NOMO-1 treated with DMSO at 0.1 percent for 48 hours (cell line): ENCODE data around the gene HRH2.

Experiments used
- DNase-seq: peaks from one replicate; lab custom pipeline; 2025; ENCODE audit not compliant: unreplicated experiment; lab: John Stamatoyannopoulos, UW

HRH2 gene

DNA sequence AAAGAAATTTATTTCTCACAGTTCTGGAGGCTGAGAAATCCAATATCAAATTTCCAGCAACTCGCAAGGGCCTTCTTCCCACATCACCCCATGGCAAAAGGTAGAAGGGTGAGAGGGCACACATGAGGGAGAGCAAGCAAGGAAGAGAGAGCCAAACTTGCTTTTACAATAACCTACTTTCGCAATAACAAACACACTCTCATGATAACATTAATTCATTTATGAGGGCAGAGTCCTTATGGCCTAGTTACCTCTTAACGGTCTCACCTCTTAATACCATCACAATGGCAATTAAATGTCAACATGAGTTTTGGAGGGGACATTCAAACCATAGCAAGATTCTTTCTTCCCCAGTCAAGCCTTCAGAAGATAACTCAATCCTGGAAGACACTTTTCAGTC lies 11.6 kb upstream of the HRH2 start:
- no peak for DNase-seq

DNA sequence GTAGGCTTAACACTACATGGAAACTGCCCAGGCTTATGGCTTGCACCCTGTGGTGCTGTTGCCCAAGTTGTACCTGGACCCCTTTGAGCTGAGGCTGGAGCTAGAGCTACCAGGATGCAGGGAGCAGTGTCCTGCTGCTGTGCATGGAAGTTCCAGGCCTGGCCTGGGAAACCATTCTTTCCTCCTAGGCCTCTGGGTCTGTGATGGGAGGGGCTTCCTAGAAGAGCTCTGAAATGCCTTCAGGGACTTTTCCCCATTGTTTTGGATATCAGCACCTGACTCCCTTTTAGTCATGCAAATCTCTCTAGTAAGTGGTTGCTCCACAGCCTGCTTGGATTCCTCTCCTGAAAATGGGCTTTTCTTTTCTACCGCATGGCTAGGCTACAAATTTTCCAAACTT lies 7.9 kb upstream of the HRH2 start:
- DNase-seq: no peak

DNA sequence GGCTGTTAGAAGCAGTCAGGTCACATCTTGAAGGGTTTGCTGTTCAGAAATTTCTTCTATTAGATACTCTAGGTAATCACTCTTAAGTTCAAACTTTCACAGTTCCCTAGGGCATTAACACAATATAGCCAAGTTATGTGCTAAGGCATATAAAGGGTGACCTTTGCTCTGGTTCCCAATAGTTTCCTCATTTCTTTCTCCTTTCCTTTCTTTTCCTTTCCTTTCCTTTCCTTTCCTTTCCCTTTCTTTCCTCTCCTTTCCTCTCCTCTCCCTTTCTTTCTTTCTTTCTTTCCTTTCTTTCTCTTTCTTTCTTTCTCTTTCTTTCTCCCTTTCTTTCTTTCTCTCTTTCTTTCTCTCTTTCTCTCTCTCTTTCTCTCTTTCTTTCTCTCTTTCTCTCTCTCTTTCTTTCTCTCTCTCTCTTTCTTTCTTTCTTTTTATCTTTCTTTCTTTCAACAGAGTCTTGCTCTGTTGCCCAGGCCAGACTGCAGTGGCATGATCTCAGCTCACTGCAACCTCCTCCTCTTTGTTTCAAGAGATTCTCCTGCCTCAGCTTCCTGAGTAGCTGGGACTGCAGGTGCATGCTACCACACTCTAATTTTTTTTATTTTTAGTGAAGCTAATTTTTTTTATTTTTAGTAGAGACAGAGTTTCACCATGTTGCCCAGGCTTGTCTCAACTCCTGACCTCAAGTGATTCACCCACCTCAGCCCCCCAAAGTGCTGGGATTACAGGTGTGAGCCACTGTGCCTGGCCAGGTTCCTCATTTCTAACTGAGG lies 7.3 kb upstream of the HRH2 start:
- DNase-seq: peak; percentile 36

DNA sequence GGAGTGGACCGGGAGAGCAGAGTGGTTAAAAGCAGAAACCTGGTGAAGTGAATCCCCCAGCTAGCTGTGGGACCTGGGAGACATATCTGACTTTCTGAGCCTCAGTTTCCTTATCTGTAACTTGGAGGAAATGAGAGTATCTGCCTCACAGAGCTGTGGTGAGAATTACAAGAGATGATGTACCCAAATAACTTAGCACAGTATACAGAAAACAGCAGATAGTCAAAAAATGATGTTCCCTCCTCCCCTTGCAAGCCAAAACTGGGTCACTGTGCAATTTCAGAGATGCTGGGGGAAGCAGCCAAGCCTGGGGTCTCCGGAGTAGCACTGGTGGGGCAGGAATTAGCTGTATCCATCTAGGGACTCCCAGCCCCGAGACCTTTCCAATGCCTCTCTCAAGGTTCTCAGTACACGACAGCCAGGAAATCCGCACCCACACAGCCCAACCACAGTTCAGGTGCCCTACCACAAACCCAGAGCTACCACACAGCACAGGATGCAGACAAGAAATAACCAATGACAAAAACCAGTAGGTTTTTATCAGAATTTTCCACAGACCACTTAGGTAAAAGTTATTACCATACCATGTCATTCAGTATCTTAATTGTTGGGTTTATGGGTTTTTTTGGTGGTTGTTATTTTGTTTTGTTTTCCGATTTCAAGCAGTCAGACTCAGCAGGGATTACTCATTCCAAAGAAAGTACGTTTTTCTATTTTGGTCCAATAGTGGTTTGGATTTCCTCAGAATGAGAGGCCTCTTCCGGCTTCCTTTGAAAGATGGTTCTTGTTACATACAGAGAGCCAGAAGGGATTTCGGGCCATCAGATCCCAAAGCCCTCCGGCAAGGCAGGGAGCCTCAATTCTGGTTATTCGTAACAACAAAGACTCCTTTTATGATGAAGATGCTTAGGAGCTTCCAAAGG lies 4.9 kb upstream of the HRH2 start:
- DNase-seq: peak; percentile 81

DNA sequence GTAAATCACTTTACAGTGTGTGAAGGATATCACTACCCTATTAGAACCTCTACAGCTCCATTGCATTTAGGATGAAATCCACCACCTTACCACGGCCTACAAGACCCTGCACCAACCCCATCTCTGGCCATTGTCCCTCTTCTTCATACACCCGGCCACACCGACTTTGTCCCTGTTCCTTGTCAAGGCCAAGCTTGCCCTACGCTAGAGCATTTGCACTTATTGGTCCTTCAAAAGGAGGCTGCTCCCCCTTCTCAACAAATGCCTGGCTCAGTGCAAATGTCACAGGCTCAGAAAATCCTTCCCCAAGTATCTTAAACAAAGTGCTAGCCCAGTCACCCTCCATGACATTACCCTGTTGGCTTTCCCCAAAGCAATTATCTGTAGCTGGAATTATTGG lies 4.1 kb upstream of the HRH2 start:
- DNase-seq: no peak

- DNase-seq: no peak
These were observed 3.5 kb upstream of the HRH2 start for GRCh38 chr5:175654339-175654738.

DNA sequence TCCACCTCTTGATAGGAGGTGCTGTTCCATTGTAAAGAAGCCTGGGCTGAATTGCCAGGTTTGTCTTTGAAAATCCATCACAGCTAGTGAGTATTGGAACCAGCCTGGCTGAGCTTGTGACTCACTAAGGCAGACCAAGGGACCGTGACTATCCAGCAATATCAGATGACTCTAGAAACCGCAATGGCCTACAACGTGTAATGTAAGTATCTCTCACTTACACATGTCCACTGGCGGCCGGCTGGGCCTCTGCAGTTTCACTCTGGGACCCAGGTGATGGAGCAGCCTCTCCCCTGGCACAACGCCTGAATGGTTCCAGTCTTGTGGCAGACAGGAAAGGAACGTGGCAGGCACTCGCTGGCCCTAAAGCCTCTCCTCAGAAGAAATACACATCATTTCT lies 3.1 kb upstream of the HRH2 start:
- DNase-seq: peak; percentile 50

DNA sequence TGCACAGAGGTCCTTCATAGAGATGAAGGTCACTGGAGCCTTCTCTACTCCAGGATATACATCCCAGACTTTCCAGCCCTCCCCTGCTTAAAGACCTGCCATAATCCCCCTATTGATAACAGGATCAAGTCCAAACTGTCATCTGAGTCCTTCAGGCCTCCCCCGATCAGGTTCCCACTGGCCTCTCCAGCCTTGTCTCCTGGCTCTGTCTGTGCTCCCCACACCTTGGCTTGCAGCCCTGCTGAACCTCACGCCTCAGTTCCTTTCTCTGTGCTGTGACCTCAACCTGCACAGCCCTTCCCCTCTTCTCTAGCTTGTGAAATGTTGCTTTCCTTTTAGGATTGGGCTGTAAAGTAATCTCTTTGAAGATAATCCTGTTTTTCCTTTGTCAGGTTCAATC lies 2.5 kb upstream of the HRH2 start:
- DNase-seq: no peak

DNA sequence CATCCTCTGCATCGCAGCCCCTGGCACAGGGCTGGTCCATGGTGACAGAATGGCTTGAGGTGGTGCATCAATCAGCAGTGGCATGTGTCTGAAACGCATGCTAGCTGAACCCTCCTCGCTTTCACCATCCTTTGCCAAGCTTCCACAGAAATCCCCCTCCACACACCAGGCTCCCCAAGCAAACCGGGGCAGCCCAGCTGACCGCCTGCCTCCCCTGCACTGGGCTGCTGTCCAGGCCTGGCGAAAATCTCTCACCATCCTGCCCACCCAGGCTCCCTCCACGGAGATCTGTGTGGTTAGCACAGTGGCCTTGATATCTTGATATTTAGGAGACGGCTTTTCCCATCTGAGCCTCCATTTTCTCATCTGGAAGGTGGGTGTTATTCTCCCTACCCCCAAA lies 905 bp upstream of the HRH2 start:
- no peak for DNase-seq

- DNase-seq: peak; percentile 14
These were observed 651 bp downstream of the HRH2 start for GRCh38 chr5:175658299-175659145.

- no peak for DNase-seq
These were observed 1.8 kb downstream of the HRH2 start for GRCh38 chr5:175659546-175660253.

- no peak for DNase-seq
These were observed 5.6 kb downstream of the HRH2 start for GRCh38 chr5:175663186-175664184.

DNA sequence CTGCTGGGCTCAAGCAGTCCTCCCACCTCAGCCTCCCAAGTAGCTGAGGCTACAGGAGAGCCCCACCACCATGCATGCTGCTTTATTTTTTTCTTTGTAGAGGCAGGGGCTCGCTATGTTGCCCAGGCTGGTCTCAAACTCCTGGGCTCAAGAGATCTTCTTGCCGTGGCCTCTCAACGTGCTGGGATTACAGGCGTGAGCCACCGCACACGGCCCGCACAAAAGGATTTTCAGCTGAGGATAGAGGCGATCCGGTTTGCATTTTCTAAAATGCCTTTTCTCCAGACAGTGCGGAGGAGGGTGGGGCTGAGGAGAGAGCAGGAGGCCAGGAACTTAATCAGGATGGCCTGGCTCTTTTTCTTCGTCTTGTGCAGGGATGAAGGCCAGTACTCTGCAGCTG lies 6.9 kb downstream of the HRH2 start:
- no peak for DNase-seq

DNA sequence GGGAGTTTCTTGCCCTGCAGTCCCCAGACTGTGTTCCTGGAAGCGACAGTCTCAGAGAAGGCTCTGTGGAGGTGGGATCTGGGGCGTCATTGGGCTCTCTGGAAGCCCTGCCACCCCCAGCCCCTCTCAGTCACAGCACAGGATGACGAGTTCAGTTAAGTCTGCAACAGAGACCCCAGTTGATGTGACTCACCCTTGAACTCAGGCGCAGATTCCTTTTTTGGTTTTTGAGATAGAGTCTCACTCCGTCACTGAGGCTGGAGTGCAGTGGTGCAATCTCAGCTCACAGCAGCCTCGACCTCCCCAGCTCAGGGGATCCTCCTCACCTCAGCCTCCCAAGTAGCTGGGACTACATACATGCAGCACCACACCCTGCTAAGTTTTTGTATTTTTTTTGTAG lies 8.3 kb downstream of the HRH2 start:
- DNase-seq: no peak

DNA sequence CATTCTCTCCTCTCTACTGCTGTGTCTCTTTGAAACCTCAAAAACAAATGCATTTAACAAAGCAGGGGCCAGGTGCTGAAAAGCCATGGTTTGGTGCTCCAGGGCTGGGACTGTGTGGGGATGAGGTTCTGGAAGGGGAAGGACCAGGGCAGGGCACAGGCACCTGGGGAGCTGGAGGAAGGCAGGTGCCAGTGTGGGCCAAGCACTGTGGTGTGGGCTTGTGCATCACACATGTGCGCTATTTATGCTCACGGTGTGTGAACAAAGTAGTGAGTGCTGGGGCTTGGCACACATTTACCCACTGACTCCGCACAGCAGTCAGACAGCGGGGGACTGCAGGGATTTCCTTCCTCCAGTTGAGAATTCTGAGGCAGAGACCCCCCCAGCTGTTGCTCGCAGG lies 10.1 kb downstream of the HRH2 start:
- no peak for DNase-seq

GRCh38 chr5:175670372-175670771 lies 12.5 kb downstream of the HRH2 start:
- no peak for DNase-seq

GRCh38 chr5:175671013-175671412 lies 13.1 kb downstream of the HRH2 start:
- DNase-seq: peak; percentile 79

- DNase-seq: no peak
These were observed 15.2 kb downstream of the HRH2 start for GRCh38 chr5:175672976-175673648.
